GM19395 (cell line): ENCODE data around the gene BCAS3.

Experiments used
- ATAC-seq: cut with Tn5 transposase; IDR thresholded peaks from one replicate; pipeline ENCODE4 v1.9.1; 2021; ENCODE audit warnings: mild to moderate bottlenecking, moderate library complexity; ENCODE audit not compliant: unreplicated experiment

BCAS3 gene

DNA sequence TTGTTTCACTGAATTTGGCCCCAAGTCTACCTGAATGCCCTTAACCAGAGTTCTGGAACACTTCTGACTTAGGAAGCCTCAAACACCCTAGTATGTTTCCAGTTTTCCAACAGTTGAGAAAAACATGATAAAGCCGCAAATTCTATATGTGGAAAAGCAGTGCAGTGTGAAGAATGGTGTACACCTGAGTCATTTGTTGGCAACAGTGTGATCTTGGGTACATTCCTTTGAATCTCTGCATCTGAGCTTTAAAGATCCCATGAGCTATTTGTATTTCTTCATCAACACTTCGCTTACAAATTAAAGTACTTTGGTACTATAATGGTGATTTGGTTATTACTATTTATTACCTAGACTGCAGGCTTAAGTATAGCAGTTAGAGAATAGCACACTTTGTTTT is 628.4 kb downstream of the BCAS3 start:
- ATAC-seq = no peak

DNA sequence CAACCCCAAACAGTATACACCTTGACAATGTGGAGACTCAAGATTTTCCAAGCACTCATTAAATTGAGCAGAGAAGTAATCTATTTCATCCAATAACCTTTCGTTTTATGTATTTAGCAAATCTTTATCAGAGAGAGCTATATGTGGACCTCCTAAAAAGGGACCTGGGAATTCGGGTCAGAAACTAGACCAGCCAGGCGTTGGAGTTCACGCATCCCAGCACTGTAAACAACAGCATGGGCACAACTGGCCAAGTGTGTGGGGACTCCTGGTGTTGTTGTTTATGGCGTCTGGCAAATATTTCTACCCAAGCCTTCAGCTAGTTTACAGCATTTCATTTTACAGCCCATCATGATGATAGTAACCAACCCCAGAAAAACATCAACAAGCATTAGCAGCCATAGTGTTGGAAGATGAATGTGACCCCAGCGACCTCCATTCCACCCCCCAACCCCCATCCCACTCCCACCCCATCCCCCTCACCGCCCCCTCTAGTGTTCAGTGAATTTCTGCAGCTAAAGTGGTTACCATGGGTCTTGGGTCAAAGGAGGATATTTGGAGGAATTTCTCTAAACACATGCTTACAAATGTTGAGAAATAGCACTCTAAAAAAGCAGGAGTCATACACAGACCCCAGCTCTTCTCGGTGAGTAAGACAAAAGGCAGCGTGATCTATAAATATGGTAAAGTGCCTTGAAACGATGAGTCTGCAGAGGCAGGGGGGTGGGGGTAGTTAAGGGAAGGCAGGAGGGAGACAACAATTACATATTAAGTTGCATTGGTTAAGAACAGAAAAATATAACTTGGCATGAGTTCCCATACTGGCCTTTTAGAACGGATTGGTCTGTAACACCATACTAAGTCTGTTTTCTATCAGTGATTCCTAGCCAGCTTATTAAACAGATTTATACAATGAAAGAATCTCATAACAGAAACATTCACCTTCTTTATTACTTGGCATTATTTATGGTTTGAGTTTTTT is 630.5 kb downstream of the BCAS3 start:
- ATAC-seq = no peak

- ATAC-seq = no peak
Observed at GRCh38 chr17:61309362-61310256, 632.0 kb downstream of the BCAS3 start.

DNA sequence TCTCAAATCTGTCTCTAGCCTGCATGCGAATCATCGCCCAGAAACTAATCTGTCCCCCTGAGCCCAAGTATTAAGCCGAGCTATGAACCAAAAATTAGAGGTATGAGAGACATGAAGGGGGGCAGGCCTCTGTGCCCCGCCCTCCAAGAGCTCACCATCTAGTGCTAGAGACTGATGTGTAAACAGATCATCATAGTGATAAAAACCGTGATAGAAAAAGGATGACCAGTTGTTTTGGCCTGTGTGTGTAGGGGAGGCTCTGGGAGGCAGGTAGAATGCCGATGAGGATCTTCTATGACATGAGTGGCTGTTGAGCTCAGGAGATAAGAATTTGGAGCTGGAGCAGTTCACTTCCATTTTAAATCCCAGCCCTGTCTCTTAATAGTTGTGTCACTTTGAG is 632.9 kb downstream of the BCAS3 start:
- no peak for ATAC-seq

GRCh38 chr17:61312406-61313295 is 635.0 kb downstream of the BCAS3 start:
- ATAC-seq = no peak

DNA sequence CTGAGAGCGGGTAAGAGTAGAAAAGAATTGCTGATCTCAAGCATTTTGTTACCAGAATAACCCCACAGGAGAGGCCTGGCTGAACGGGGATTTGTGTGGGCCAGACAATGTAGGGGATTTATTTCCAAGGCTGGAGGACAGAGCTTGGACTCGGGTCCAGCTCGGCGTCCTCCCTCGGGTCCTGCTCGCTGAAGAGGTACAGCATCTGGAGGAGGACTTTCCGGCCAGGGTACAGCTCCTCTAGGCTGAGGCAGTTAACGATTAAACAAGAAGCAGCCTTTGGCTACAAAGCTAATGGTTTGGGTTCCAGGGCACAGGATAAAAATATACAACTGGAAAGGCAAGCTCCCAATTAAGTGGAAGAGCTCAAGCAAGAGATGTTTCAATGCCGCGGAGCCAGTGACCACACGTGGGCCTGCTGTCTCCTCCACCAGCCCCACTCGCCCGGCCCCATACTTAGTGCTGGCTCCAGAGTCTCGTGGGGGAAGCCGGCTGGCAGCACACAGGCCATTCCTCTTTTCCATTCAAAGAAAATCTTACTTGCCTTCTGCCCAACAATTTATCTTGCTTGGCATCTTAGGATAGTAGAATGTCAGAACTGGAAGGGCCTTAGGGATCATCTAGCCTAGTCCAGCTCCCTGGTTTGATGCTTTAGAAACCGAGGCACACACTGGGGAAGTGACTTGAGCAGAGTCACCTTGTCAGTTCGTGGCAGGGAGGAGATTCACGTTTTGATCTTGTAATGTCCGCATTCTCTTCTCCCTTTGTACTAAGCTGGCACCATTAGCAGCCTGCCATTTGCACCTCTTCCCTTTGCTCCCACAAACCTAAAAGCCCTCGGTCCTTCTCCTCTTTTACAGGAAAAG is 636.0 kb downstream of the BCAS3 start:
- ATAC-seq = no peak

- ATAC-seq = no peak
Observed at GRCh38 chr17:61314368-61315078, 636.9 kb downstream of the BCAS3 start.

- no peak for ATAC-seq
Observed at GRCh38 chr17:61316633-61317032, 639.0 kb downstream of the BCAS3 start.

- no peak for ATAC-seq
Observed at GRCh38 chr17:61317779-61318178, 640.1 kb downstream of the BCAS3 start.

DNA sequence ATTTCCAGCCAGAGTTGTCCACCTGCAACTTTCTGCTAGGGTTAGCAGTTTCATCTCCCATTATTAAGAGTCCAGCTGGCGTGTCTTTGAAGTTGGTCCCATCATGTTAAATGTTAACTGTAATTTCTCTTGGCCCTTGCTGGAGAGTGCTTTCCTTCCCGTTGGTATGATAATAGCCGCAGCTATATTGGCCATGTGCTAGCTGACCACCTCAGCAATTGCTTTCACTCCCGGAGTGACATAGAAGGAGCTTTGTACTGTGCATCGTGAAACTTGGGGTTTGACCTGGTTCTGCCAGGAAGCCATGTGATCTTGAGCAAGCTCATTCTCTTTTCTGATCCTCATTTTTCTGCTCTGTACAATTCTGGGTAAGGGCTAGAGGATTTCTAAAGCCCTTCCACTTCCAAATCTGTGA is 641.0 kb downstream of the BCAS3 start:
- ATAC-seq = no peak

GRCh38 chr17:61321344-61321743 is 643.7 kb downstream of the BCAS3 start:
- no peak for ATAC-seq

DNA sequence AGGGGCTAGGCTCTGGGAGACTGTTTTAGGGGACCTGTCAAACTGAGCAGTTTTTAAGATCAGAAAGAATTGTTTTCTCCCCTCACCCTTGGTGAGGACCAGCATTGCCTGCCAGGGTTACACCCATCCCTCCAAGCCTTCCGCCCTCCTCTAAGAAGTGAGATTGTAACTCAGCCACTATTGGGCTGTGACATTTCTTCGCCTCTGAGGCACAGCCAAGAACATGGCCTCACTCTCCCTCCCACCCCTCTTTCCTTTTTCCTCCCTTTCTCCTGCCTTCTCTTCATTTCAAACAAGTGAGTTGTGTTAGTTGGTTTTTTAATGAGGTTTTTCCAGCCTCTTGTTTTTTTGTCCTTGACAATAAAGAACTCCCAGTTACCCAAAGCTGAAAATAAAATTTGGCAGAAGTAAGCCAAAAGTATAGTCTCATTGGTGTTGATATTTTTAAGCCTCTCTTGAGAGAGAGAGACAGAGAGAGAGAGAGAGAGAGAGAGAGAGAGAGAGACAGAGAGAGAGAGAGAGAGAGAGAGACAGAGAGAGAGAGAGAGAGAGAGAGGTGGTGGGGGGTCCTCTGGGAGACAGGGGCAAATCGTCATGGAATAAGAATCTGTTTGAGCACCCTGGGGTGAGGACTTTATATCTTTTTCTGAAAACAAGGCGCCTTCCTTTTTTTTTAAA is 644.8 kb downstream of the BCAS3 start:
- no peak for ATAC-seq

- no peak for ATAC-seq
Observed at GRCh38 chr17:61323003-61323908, 645.6 kb downstream of the BCAS3 start.

- ATAC-seq = no peak
Observed at GRCh38 chr17:61323909-61324868, 646.5 kb downstream of the BCAS3 start.

- ATAC-seq = no peak
Observed at GRCh38 chr17:61324950-61325349, 647.3 kb downstream of the BCAS3 start.

GRCh38 chr17:61325382-61326073 is 647.9 kb downstream of the BCAS3 start:
- ATAC-seq = no peak
